ENCODE data around the gene ZBTB20. TPM values are rescaled to one million over a fixed set of nuclear protein-coding genes. Genes with fewer than 3 reads are reported as not detected.

ZBTB20 gene
- total RNA-seq, 2 donors from 2014 or later: 55.3 to 61.2 TPM

GRCh38 chr3:114660124-114660523, 487.0 kb downstream of the ZBTB20 start:
- Mint-ChIP-seq H3K4me1 (no peaks in the 10 kb centered on the region), H3K36me3 (ENCODE audit: low read depth) (peaks cover 4% of the 10 kb centered on the region), H3K4me3 (no peak overlapping the region), H3K27ac (no peak overlapping the region), H3K27me3 (no peaks in the 10 kb centered on the region)
- H3K9me3 ChIP-seq (ENCODE audit: control insufficient read depth, low read length, poor library complexity, severe bottlenecking): no peaks in the 10 kb centered on the region
- ATAC-seq: no peak
- no peak for DNase-seq

GRCh38 chr3:114659109-114660061, 487.7 kb downstream of the ZBTB20 start:
- no peaks in the 10 kb centered on the region for H3K27me3 Mint-ChIP-seq
- peaks cover 4% of the 10 kb centered on the region for H3K36me3 Mint-ChIP-seq (ENCODE audit: low read depth)
- no peak overlapping the region for H3K4me3 Mint-ChIP-seq
- no peaks in the 10 kb centered on the region for H3K9me3 ChIP-seq (ENCODE audit: control insufficient read depth, low read length, poor library complexity, severe bottlenecking)
- H3K4me1 Mint-ChIP-seq: no peaks in the 10 kb centered on the region
- H3K27ac Mint-ChIP-seq: no peak overlapping the region
- no peak for DNase-seq
- ATAC-seq: no peak

GRCh38 chr3:114651555-114651954, 495.5 kb downstream of the ZBTB20 start:
- Mint-ChIP-seq H3K4me3 (no peak overlapping the region), H3K27me3 (no peaks in the 10 kb centered on the region), H3K27ac (no peak overlapping the region), H3K4me1 (peaks cover 6% of the 10 kb centered on the region), H3K36me3 (ENCODE audit: low read depth) (no peaks in the 10 kb centered on the region)
- DNase-seq: no peak
- no peak for ATAC-seq
- H3K9me3 ChIP-seq (ENCODE audit: control insufficient read depth, low read length, poor library complexity, severe bottlenecking): no peaks in the 10 kb centered on the region

- Mint-ChIP-seq H3K27me3 (no peaks in the 10 kb centered on the region), H3K27ac (no peak overlapping the region), H3K4me3 (no peak overlapping the region), H3K36me3 (ENCODE audit: low read depth) (no peaks in the 10 kb centered on the region), H3K4me1 (peaks cover 6% of the 10 kb centered on the region)
- no peaks in the 10 kb centered on the region for H3K9me3 ChIP-seq (ENCODE audit: control insufficient read depth, low read length, poor library complexity, severe bottlenecking)
- DNase-seq: no peak
- no peak for ATAC-seq
Observed at GRCh38 chr3:114650808-114651207, 496.3 kb downstream of the ZBTB20 start.

- Mint-ChIP-seq H3K4me3 (no peak overlapping the region), H3K36me3 (ENCODE audit: low read depth) (no peaks in the 10 kb centered on the region), H3K27ac (no peak overlapping the region)
Observed at GRCh38 chr3:114649331-114649730, 497.8 kb downstream of the ZBTB20 start.

GRCh38 chr3:114646526-114646925, 500.6 kb downstream of the ZBTB20 start:
- Mint-ChIP-seq H3K27ac (no peak overlapping the region), H3K4me1 (peaks cover 4% of the 10 kb centered on the region), H3K4me3 (no peak overlapping the region), H3K27me3 (no peaks in the 10 kb centered on the region), H3K36me3 (ENCODE audit: low read depth) (no peaks in the 10 kb centered on the region)
- DNase-seq (no peak), ATAC-seq (no peak)
- no peaks in the 10 kb centered on the region for H3K9me3 ChIP-seq (ENCODE audit: control insufficient read depth, low read length, poor library complexity, severe bottlenecking)

More at GRCh38 chr3:114649331-114649730, 497.8 kb downstream of the ZBTB20 start:
- DNase-seq (no peak), ATAC-seq (no peak)
- H3K9me3 ChIP-seq (ENCODE audit: control insufficient read depth, low read length, poor library complexity, severe bottlenecking): no peaks in the 10 kb centered on the region
- Mint-ChIP-seq H3K27me3 (no peaks in the 10 kb centered on the region), H3K4me1 (peaks cover 6% of the 10 kb centered on the region)

GRCh38 chr3:114645392-114645791, 501.7 kb downstream of the ZBTB20 start:
- Mint-ChIP-seq H3K27ac (no peak overlapping the region), H3K27me3 (no peaks in the 10 kb centered on the region), H3K4me1 (no peaks in the 10 kb centered on the region), H3K4me3 (no peak overlapping the region), H3K36me3 (ENCODE audit: low read depth) (no peaks in the 10 kb centered on the region)
- H3K9me3 ChIP-seq (ENCODE audit: control insufficient read depth, low read length, poor library complexity, severe bottlenecking): no peaks in the 10 kb centered on the region
- DNase-seq: no peak
- ATAC-seq: no peak

- no peak for DNase-seq
- H3K27ac Mint-ChIP-seq: no peak overlapping the region
- no peaks in the 10 kb centered on the region for H3K27me3 Mint-ChIP-seq
- peaks cover 3% of the 10 kb centered on the region for H3K9me3 ChIP-seq (ENCODE audit: control insufficient read depth, low read length, poor library complexity, severe bottlenecking)
- no peak overlapping the region for H3K4me3 Mint-ChIP-seq
- H3K4me1 Mint-ChIP-seq: no peaks in the 10 kb centered on the region
- no peaks in the 10 kb centered on the region for H3K36me3 Mint-ChIP-seq (ENCODE audit: low read depth)
- no peak for ATAC-seq
Observed at GRCh38 chr3:114644367-114644766, 502.7 kb downstream of the ZBTB20 start.

GRCh38 chr3:114642951-114643741, 503.9 kb downstream of the ZBTB20 start:
- ATAC-seq (no peak), DNase-seq (no peak)
- Mint-ChIP-seq H3K4me3 (no peak overlapping the region), H3K36me3 (ENCODE audit: low read depth) (no peaks in the 10 kb centered on the region), H3K27me3 (no peaks in the 10 kb centered on the region), H3K27ac (no peak overlapping the region), H3K4me1 (no peaks in the 10 kb centered on the region)
- H3K9me3 ChIP-seq (ENCODE audit: control insufficient read depth, low read length, poor library complexity, severe bottlenecking): peaks cover 3% of the 10 kb centered on the region

- Mint-ChIP-seq H3K4me3 (no peak overlapping the region), H3K27ac (no peak overlapping the region), H3K27me3 (no peaks in the 10 kb centered on the region), H3K4me1 (no peaks in the 10 kb centered on the region), H3K36me3 (ENCODE audit: low read depth) (peaks cover 2% of the 10 kb centered on the region)
- peaks cover 6% of the 10 kb centered on the region for H3K9me3 ChIP-seq (ENCODE audit: control insufficient read depth, low read length, poor library complexity, severe bottlenecking)
- DNase-seq (no peak), ATAC-seq (no peak)
Observed at GRCh38 chr3:114640126-114640525, 507.0 kb downstream of the ZBTB20 start.

GRCh38 chr3:114639171-114639570, 507.9 kb downstream of the ZBTB20 start:
- H3K36me3 Mint-ChIP-seq (ENCODE audit: low read depth): peaks cover 2% of the 10 kb centered on the region
- H3K4me3 Mint-ChIP-seq: no peak overlapping the region
- H3K27me3 Mint-ChIP-seq: no peaks in the 10 kb centered on the region
- H3K4me1 Mint-ChIP-seq: no peaks in the 10 kb centered on the region
- H3K27ac Mint-ChIP-seq: no peak overlapping the region
- H3K9me3 ChIP-seq (ENCODE audit: control insufficient read depth, low read length, poor library complexity, severe bottlenecking): peaks cover 6% of the 10 kb centered on the region
- ATAC-seq: no peak
- DNase-seq: no peak

- Mint-ChIP-seq H3K36me3 (ENCODE audit: low read depth) (peaks cover 2% of the 10 kb centered on the region), H3K4me1 (no peaks in the 10 kb centered on the region), H3K4me3 (no peak overlapping the region), H3K27me3 (no peaks in the 10 kb centered on the region), H3K27ac (no peak overlapping the region)
- DNase-seq (no peak), ATAC-seq (no peak)
- H3K9me3 ChIP-seq (ENCODE audit: control insufficient read depth, low read length, poor library complexity, severe bottlenecking): peaks cover 6% of the 10 kb centered on the region
Observed at GRCh38 chr3:114635878-114636277, 511.2 kb downstream of the ZBTB20 start.

- H3K27ac Mint-ChIP-seq: no peak overlapping the region
- H3K9me3 ChIP-seq (ENCODE audit: control insufficient read depth, low read length, poor library complexity, severe bottlenecking): peaks cover 3% of the 10 kb centered on the region
- no peaks in the 10 kb centered on the region for H3K4me1 Mint-ChIP-seq
- no peaks in the 10 kb centered on the region for H3K27me3 Mint-ChIP-seq
- DNase-seq: no peak
- H3K36me3 Mint-ChIP-seq (ENCODE audit: low read depth): peaks cover 2% of the 10 kb centered on the region
- no peak overlapping the region for H3K4me3 Mint-ChIP-seq
- no peak for ATAC-seq
Observed at GRCh38 chr3:114634635-114635034, 512.5 kb downstream of the ZBTB20 start.

Data from T-helper 17 cell (primary cell).